ENCODE results near the gene ZSCAN2. TPM values are rescaled to one million over a fixed set of nuclear protein-coding genes. Genes with fewer than 3 reads are reported as not detected.
A peak's percentile ranks its signal among the peaks of the same experiment; 100 is the strongest.

Gene ZSCAN2
- total RNA-seq, 1 donor from 2014 or later: 26.6 TPM

GRCh38 chr15:84624359-84624758, 23.6 kb downstream of the ZSCAN2 start:
- DNase-seq (ENCODE audit: low read depth): no peak
- no peak overlapping the region for H3K4me3 ChIP-seq (ENCODE audit: low read depth, low read length)
- H3K27me3 ChIP-seq (ENCODE audit: control insufficient read depth, insufficient read depth, low read length): no peaks in the 10 kb centered on the region
- TF ChIP-seq CTCF (IDR thresholded peaks at IDR 0.05; ENCODE audit: insufficient read depth, low read length, poor library complexity, severe bottlenecking): no peak
- peaks cover 5% of the 10 kb centered on the region for H3K36me3 ChIP-seq (ENCODE audit: control insufficient read depth, insufficient read depth, low read length)

GRCh38 chr15:84625123-84625522, 24.3 kb downstream of the ZSCAN2 start:
- Histone ChIP-seq H3K4me3 (ENCODE audit: low read depth, low read length) (no peak overlapping the region), H3K36me3 (ENCODE audit: control insufficient read depth, insufficient read depth, low read length) (peaks cover 5% of the 10 kb centered on the region), H3K27me3 (ENCODE audit: control insufficient read depth, insufficient read depth, low read length) (no peaks in the 10 kb centered on the region)
- no peak for DNase-seq (ENCODE audit: low read depth)
- no peak for TF ChIP-seq CTCF (IDR thresholded peaks at IDR 0.05; ENCODE audit: insufficient read depth, low read length, poor library complexity, severe bottlenecking)

- no peak for TF ChIP-seq CTCF (IDR thresholded peaks at IDR 0.05; ENCODE audit: insufficient read depth, low read length, poor library complexity, severe bottlenecking)
- H3K27me3 ChIP-seq (ENCODE audit: control insufficient read depth, insufficient read depth, low read length): no peaks in the 10 kb centered on the region
- H3K36me3 ChIP-seq (ENCODE audit: control insufficient read depth, insufficient read depth, low read length): no peaks in the 10 kb centered on the region
- DNase-seq (ENCODE audit: low read depth): no peak
- H3K4me3 ChIP-seq (ENCODE audit: low read depth, low read length): no peak overlapping the region
Observed at GRCh38 chr15:84629033-84629432, 28.2 kb downstream of the ZSCAN2 start.

GRCh38 chr15:84631706-84632272, 31.0 kb downstream of the ZSCAN2 start:
- Histone ChIP-seq H3K4me3 (ENCODE audit: low read depth, low read length) (peak overlapping the region; percentile 41), H3K27me3 (ENCODE audit: control insufficient read depth, insufficient read depth, low read length) (no peaks in the 10 kb centered on the region), H3K36me3 (ENCODE audit: control insufficient read depth, insufficient read depth, low read length) (no peaks in the 10 kb centered on the region)
- no peak for TF ChIP-seq CTCF (IDR thresholded peaks at IDR 0.05; ENCODE audit: insufficient read depth, low read length, poor library complexity, severe bottlenecking)
- no peak for DNase-seq (ENCODE audit: low read depth)

- Histone ChIP-seq H3K36me3 (ENCODE audit: control insufficient read depth, insufficient read depth, low read length) (no peaks in the 10 kb centered on the region), H3K27me3 (ENCODE audit: control insufficient read depth, insufficient read depth, low read length) (no peaks in the 10 kb centered on the region), H3K4me3 (ENCODE audit: low read depth, low read length) (peak overlapping the region; percentile 55)
- no peak for DNase-seq (ENCODE audit: low read depth)
- no peak for TF ChIP-seq CTCF (IDR thresholded peaks at IDR 0.05; ENCODE audit: insufficient read depth, low read length, poor library complexity, severe bottlenecking)
Observed at GRCh38 chr15:84633311-84634227, 32.8 kb downstream of the ZSCAN2 start.
